Measurements from ENCODE around the gene NUDT22.
A peak's percentile ranks its signal among the peaks of the same experiment; 100 is the strongest.

Gene NUDT22

DNA sequence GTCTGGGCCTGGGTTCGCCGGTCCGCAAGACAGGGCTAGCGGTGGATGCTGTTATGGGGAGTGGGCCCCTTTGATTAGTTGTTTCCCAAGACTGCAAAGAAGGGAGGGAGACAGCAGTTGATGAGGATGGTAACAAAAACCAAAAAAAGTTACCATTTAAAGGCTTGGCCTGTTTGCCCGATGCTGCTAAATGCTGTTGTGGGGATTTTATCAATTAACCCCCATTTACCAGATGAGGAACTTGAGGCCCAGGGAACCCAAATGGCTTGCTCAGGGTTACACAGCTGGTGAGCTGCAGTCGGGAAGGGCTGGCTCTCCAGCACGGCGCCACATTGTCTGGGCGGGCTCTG lies 3.4 kb upstream of the NUDT22 start:
- no peaks in the 10 kb centered on the region; the same call in 1 of the 2 replicates for H3K79me2 ChIP-seq (ENCODE audit: insufficient read depth, low read length)
- no peak overlapping the region for H3K9ac ChIP-seq (ENCODE audit: low read length)
- no peaks in the 10 kb centered on the region for H4K20me1 ChIP-seq (ENCODE audit: low read depth, low read length)
- H3K27me3 ChIP-seq (ENCODE audit: low read length) = no peaks in the 10 kb centered on the region
- no peak overlapping the region for H3K4me2 ChIP-seq (ENCODE audit: low read depth, low read length, poor library complexity, severe bottlenecking)
- no peaks in the 10 kb centered on the region for H3K9me2 ChIP-seq (replicated peaks; ENCODE audit: insufficient read depth, low read length)
- peaks cover 26% of the 10 kb centered on the region for H3F3A ChIP-seq (ENCODE audit: insufficient read depth)
- H3K36me3 ChIP-seq (ENCODE audit: low read length) = no peaks in the 10 kb centered on the region
- no peaks in the 10 kb centered on the region for H3K9me3 ChIP-seq (ENCODE audit: insufficient read depth, low read length)
- H3K27ac ChIP-seq (ENCODE audit: low read depth, low read length) = no peak overlapping the region
- H3K4me3 ChIP-seq (ENCODE audit: insufficient read depth, low read length, poor library complexity, severe bottlenecking) = no peak overlapping the region
- no peak for TF ChIP-seq EZH2phosphoT487 (conservative IDR thresholded peaks at IDR 0.05; ENCODE audit: low read length)
- TF ChIP-seq, protein P1, sequence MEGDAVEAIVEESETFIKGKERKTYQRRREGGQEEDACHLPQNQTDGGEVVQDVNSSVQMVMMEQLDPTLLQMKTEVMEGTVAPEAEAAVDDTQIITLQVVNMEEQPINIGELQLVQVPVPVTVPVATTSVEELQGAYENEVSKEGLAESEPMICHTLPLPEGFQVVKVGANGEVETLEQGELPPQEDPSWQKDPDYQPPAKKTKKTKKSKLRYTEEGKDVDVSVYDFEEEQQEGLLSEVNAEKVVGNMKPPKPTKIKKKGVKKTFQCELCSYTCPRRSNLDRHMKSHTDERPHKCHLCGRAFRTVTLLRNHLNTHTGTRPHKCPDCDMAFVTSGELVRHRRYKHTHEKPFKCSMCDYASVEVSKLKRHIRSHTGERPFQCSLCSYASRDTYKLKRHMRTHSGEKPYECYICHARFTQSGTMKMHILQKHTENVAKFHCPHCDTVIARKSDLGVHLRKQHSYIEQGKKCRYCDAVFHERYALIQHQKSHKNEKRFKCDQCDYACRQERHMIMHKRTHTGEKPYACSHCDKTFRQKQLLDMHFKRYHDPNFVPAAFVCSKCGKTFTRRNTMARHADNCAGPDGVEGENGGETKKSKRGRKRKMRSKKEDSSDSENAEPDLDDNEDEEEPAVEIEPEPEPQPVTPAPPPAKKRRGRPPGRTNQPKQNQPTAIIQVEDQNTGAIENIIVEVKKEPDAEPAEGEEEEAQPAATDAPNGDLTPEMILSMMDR (IDR thresholded peaks at IDR 0.05; ENCODE audit: insufficient read depth, low read length, poor library complexity, severe bottlenecking) = no peak
- no peak overlapping the region for H2AFZ ChIP-seq (ENCODE audit: low read depth, low read length, severe bottlenecking)

DNA sequence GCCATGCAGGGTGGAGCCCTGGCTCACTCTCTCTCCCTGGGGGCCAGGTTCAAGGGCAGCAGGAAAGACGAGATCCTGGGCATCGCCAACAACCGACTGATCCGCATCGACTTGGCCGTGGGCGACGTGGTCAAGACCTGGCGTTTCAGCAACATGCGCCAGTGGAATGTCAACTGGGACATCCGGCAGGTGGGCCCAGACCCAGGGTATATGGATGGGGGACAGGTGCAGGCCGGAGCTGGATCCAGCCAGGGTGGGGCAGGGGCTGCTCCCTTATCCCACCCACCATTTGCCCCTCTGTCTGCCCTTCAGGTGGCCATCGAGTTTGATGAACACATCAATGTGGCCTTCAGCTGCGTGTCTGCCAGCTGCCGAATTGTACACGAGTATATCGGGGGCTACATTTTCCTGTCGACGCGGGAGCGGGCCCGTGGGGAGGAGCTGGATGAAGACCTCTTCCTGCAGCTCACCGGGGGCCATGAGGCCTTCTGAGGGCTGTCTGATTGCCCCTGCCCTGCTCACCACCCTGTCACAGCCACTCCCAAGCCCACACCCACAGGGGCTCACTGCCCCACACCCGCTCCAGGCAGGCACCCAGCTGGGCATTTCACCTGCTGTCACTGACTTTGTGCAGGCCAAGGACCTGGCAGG lies 2.9 kb upstream of the NUDT22 start:
- H3K9ac ChIP-seq (ENCODE audit: low read length) = no peak overlapping the region
- H3K9me3 ChIP-seq (ENCODE audit: insufficient read depth, low read length) = no peaks in the 10 kb centered on the region
- no peaks in the 10 kb centered on the region for H3K9me2 ChIP-seq (replicated peaks; ENCODE audit: insufficient read depth, low read length)
- TF ChIP-seq, protein P1 (IDR thresholded peaks at IDR 0.05; ENCODE audit: insufficient read depth, low read length, poor library complexity, severe bottlenecking) = no peak
- TF ChIP-seq EZH2phosphoT487 (conservative IDR thresholded peaks at IDR 0.05; ENCODE audit: low read length) = no peak
- peaks cover 27% of the 10 kb centered on the region for H3F3A ChIP-seq (ENCODE audit: insufficient read depth)
- no peak overlapping the region for H3K4me2 ChIP-seq (ENCODE audit: low read depth, low read length, poor library complexity, severe bottlenecking)
- H3K79me2 ChIP-seq (ENCODE audit: insufficient read depth, low read length) = no peaks in the 10 kb centered on the region; the same call in 1 of the 2 replicates
- H3K27ac ChIP-seq (ENCODE audit: low read depth, low read length) = peak overlapping the region; percentile 16; the same call in 1 of the 2 replicates
- no peak overlapping the region for H2AFZ ChIP-seq (ENCODE audit: low read depth, low read length, severe bottlenecking)
- H3K27me3 ChIP-seq (ENCODE audit: low read length) = no peaks in the 10 kb centered on the region
- no peaks in the 10 kb centered on the region for H4K20me1 ChIP-seq (ENCODE audit: low read depth, low read length)
- no peaks in the 10 kb centered on the region for H3K36me3 ChIP-seq (ENCODE audit: low read length)
- H3K4me3 ChIP-seq (ENCODE audit: insufficient read depth, low read length, poor library complexity, severe bottlenecking) = no peak overlapping the region

DNA sequence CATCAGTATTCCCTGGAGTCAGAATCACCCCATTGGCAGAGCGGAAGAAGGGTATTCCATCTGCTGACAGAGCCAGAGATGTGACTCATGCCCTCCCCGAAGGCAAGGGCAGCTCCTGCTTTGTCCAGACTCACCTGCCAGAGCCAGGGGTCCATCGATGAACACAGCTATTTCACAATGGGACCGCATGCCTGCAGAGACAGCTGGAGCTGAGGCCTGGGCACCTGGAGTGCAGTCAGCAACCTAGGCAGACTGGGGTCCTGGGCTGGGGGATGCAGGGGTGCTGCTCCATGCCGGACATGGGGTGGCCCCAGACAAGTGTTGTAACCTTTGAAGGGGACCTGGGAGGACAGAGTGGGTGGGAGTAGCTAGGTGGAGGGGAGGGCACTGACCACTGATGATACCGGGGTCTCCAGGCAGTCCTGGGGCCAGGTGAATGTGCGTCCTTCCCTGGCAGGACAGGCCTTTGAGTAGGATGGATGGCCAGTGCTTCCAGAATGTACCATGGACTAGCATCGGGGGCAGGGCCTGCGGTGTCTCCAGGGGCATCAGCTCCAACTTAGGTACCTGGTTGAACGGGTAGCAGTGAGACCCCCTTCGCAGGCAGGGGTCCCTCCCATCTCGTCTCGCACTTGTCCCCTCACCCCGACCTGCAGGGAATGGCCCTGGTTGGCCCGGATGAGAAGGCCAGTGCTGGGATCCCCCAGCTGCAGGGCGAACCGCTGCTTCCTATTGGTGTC lies 1.8 kb upstream of the NUDT22 start:
- Histone ChIP-seq H3K9ac (ENCODE audit: low read length) (no peak overlapping the region), H3K36me3 (ENCODE audit: low read length) (no peaks in the 10 kb centered on the region), H2AFZ (ENCODE audit: low read depth, low read length, severe bottlenecking) (no peak overlapping the region), H3K79me2 (ENCODE audit: insufficient read depth, low read length) (no peaks in the 10 kb centered on the region; the same call in 1 of the 2 replicates), H3K9me3 (ENCODE audit: insufficient read depth, low read length) (no peaks in the 10 kb centered on the region), H3K27ac (ENCODE audit: low read depth, low read length) (no peak overlapping the region), H3K27me3 (ENCODE audit: low read length) (no peaks in the 10 kb centered on the region), H3K4me3 (ENCODE audit: insufficient read depth, low read length, poor library complexity, severe bottlenecking) (no peak overlapping the region), H3F3A (ENCODE audit: insufficient read depth) (peaks cover 34% of the 10 kb centered on the region), H3K9me2 (replicated peaks; ENCODE audit: insufficient read depth, low read length) (no peaks in the 10 kb centered on the region), H3K4me2 (ENCODE audit: low read depth, low read length, poor library complexity, severe bottlenecking) (no peak overlapping the region), H4K20me1 (ENCODE audit: low read depth, low read length) (no peaks in the 10 kb centered on the region)
- TF ChIP-seq, protein P1 (IDR thresholded peaks at IDR 0.05; ENCODE audit: insufficient read depth, low read length, poor library complexity, severe bottlenecking) = no peak
- no peak for TF ChIP-seq EZH2phosphoT487 (conservative IDR thresholded peaks at IDR 0.05; ENCODE audit: low read length)
